GM19438 (cell line): ENCODE measurements around the gene ZDHHC11B.
"Not testable (repeated sequence)": the region's sequence is repeated elsewhere in the genome, so short reads cannot be mapped to it uniquely, and the experiment has no call there.

ENCODE experiments used
- ATAC-seq: cut with Tn5 transposase; IDR thresholded peaks from one replicate; pipeline ENCODE4 v1.9.1; 2021; ENCODE audit warnings: low read depth; ENCODE audit not compliant: unreplicated experiment

ZDHHC11B gene

GRCh38 chr5:771087-771781, 13.3 kb downstream of the ZDHHC11B start:
- not testable (repeated sequence) for ATAC-seq

- not testable (repeated sequence) for ATAC-seq
Measured at GRCh38 chr5:770585-770984, 13.9 kb downstream of the ZDHHC11B start.

- not testable (repeated sequence) for ATAC-seq
Measured at GRCh38 chr5:769485-770145, 14.9 kb downstream of the ZDHHC11B start.

- no peak for ATAC-seq
Measured at GRCh38 chr5:766666-767431, 17.7 kb downstream of the ZDHHC11B start.

GRCh38 chr5:765948-766631, 18.4 kb downstream of the ZDHHC11B start:
- ATAC-seq = no peak

DNA sequence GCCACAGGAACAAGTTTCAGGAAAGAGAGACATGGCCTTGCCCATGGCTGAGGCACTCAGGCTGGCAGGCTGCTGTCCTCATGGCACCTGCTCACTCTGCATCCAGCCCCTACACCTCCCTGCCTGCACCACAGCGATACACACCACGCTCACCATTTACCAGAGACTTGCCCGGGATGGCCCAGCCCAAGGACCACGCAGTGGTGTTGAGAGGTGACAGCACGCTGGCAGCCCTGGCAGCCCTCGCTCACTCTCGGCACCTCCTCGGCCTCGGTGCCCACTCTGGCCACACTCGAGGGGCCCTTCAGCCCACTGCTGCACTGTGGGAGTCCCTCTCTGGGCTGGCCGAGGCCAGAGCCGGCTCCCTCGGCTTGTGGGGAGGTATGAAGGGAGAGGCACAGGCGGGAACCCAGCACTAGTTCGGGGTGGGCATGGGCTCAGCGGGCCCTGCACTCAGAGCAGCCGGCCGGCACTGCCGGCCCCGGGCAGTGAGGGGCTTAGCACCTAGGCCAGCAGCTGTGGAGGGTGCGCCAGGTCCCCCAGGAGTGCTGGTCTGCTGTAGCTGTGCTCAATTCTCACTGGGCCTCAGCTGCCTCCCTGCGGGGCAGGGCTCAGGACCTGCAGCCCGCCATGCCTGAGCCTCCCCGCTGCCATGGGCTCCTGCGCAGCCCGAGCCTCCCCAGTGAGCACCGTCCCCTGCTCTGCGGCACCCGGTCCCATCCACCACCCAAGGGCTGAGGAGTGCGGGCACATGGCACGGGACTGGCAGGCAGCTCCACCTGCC, 20.3 kb downstream of the ZDHHC11B start:
- no peak for ATAC-seq

DNA sequence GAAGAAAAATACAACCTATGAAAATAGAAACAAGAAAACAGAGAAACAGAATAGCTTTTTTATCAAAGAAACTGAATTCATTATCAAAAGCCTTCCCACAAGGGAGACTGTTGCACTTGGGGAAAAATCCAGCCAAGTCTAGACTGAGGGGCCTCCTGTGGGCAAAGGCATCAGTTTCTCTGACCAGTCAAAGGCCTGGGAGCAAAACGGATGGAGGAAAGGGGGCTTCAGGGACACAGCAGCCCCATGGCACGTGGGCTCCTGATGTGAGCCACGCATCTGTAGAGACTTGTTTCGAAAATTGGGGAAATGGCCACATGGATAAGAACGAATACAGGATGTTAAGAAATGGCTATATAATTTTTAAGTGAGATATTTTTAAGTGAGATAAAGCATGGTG, 21.1 kb downstream of the ZDHHC11B start:
- no peak for ATAC-seq

DNA sequence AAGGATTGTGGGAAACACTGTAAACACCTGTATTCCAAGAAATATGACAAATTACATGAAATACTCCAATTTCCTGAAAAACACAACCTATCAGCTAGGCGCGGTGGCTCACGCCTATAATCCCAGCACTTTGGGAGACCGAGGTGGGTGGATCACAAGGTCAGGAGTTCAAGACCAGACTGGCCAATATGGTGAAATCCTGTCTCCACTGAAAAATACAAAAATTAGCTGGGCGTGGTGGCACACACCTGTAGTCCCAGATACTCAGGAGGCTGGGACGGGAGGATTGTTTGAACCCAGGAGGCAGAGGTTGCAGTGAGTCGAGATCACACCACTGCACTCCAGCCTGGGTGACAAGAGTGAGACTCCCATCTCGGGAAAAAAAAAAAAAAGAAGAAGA, 21.5 kb downstream of the ZDHHC11B start:
- not testable (repeated sequence) for ATAC-seq

DNA sequence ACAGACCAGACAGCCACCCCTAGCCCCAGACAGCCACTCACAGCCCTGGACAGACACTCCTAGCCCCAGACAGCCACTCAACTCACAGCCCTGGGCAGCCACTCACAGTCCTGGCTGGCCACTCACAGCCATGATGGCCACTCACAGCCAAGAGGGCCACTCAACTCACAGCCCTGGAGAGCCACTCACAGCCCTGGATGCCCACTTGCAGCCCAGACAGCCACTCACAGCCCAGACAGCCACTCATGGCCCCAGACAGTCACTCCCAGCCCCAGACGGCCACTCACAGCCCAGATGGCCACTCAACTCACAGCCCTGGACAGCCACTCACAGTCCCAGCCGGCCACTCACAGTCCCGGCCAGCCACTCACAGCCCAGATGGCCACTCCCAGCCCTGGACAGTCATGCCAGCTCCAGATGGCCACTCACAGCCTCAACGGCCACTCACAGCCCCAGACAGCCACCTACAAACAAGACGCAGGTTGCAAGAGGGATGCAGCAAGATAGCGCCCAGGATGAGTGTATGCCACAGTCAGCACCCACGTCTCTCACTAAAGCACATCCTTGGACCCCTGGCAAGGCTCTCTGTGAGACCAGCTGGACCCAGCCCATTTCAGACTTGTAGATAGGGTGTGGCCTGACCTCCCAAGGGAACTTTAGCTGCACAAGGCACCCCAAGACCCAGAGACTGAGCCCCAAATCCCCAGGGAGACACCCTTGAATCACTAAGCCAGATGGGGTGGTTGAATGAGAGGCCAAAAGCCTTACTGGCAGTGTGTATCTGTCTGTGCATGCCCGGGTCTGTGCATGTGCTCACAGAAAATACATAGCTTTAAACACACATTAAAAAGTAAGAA, 22.4 kb downstream of the ZDHHC11B start:
- ATAC-seq = no peak

- ATAC-seq = no peak
Measured at GRCh38 chr5:761059-761771, 23.3 kb downstream of the ZDHHC11B start.

- ATAC-seq = no peak
Measured at GRCh38 chr5:760363-761058, 24.0 kb downstream of the ZDHHC11B start.

DNA sequence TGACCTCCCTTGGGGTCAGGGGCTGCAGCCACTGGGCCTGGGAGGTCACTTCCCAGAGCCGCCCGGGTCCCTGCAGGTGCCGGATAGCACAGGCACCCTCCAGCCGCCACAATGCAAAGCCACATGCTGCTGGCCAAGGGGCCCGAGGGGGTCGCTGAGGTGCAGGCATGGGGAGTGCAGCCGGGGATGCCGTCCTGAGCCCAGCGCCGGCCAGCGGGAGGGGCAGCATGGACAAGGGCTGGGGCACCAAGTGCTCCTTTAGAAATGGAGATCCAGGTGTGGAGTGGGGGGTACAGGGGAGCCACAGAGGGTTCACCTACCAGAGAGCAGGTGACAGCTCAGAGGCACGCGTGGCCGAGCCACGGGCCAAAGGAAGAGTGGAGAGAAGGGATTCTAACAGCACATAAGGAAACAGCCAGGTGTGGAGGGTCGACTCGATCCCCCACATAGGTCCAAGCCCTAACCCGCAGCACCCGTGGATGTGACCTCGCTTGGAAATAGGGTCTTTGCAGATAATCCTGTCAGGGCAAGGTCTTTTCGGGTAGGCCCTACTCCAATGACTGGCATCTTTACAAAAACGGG, 24.7 kb downstream of the ZDHHC11B start:
- ATAC-seq = no peak

GRCh38 chr5:759111-759751, 25.3 kb downstream of the ZDHHC11B start:
- ATAC-seq = no peak

DNA sequence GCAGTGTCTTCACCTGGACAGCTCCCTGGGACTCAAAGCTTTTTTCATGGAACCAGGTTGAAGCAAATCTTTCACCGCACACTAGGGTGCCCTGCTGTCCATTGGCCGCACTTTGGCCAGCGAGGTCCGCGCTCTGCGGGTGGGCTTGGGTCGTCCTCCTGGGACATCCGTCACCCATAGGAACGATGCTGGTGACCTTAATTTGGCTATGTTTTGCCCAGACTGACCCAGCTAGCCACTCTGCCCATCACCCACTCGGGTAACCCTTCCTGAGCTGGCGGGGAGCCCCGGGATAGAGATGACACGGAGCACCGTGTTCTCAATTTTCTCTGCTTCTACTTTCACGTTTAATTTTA, 25.9 kb downstream of the ZDHHC11B start:
- ATAC-seq = no peak

GRCh38 chr5:757931-758697, 26.4 kb downstream of the ZDHHC11B start:
- ATAC-seq = no peak

GRCh38 chr5:757346-757930, 27.1 kb downstream of the ZDHHC11B start:
- no peak for ATAC-seq
